Thyroid gland (tissue), 4 donors: Measurements from ENCODE around the gene MYOCOS. TPM values are rescaled to one million over a fixed set of nuclear protein-coding genes. Genes with fewer than 3 reads are reported as not detected.

ENCODE experiments used
- DNase-seq, 2 donors: peaks; one replicate each; pipeline ENCODE4 v3.0.0-alpha.2; 2019
- H3K27ac ChIP-seq, 3 donors: fragments of 200-600 bp; sonication (generic); 1 replicate in 2 of 3; 2 replicates in 1 of 3; pipeline ENCODE4 v1.5.1; 2016 to 2019; ENCODE audit warnings: mild to moderate bottlenecking in 1 of 3, moderate library complexity in 1 of 3
- H3K27me3 ChIP-seq: fragments of 200-600 bp; sonication (generic); one replicate; pipeline ENCODE4 v1.5.1; 2019
- H3K36me3 ChIP-seq, 2 donors: fragments of 200-600 bp; sonication (generic); one replicate each; pipeline ENCODE4 v1.5.1; 2016 to 2019
- H3K4me1 ChIP-seq, 2 donors: fragments of 200-600 bp; sonication (generic); one replicate each; pipeline ENCODE4 v1.5.1; 2017 to 2019
- H3K4me3 ChIP-seq, 3 donors: fragments of 200-600 bp; sonication (generic); replicated peaks in 1 of 3; 1 replicate in 2 of 3; 2 replicates in 1 of 3; pipeline ENCODE4 v1.5.1; 2016; ENCODE audit warnings: mild to moderate bottlenecking in 1 of 3
- H3K9me3 ChIP-seq: fragments of 200-600 bp; sonication (generic); one replicate; pipeline ENCODE4 v1.5.1; 2017
- CTCF ChIP-seq, 6 experiments: fragments of 200-600 bp in 3 of 6; fragments of 450-650 bp in 3 of 6; sonication (generic) in 3 of 6; IDR thresholded peaks; one replicate each; pipeline ENCODE4 v1.5.1; 2016 to 2019; ENCODE audit warnings: antibody characterized with exemption in 6 of 6, mild to moderate bottlenecking in 2 of 6, inconsistent platforms in 1 of 6, moderate library complexity in 1 of 6
- POLR2A ChIP-seq, 2 donors: fragments of 450-650 bp; IDR thresholded peaks; one replicate each; pipeline ENCODE4 v1.6.1; 2017; ENCODE audit warnings: antibody characterized with exemption in 2 of 2, mild to moderate bottlenecking in 2 of 2, moderate library complexity in 1 of 2
- WGBS, 2 donors: methylation state at CpG; one replicate each; pipeline ENCODE4 v1.1.5; 2017; 5-methylcytosine and 5-hydroxymethylcytosine counted together
- intact Hi-C: fragments of 100-400 bp; cut with DNase I; formaldehyde crosslinking; loops from one replicate; pipeline ENCODE4 v1.15.1; 2023
- total RNA-seq, 4 donors: library from RNA; depleted of rRNA; stranded (reverse); fragments of >200 nt; gene quantifications; one replicate each; pipeline ENCODE4 v1.2.3, GENCODE V29; 2016

The MYOCOS gene
- total RNA-seq, 4 donors from 2014 or later, result 1.2 TPM; not detected in 3

- TF ChIP-seq CTCF (IDR thresholded peaks at IDR 0.05) (no peak), POLR2A (IDR thresholded peaks at IDR 0.05) (no peak)
- Histone ChIP-seq H3K9me3 (no peaks in the 10 kb centered on the region), H3K27ac (no peak overlapping the region), H3K27me3 (no peaks in the 10 kb centered on the region), H3K36me3 (no peaks in the 10 kb centered on the region), H3K4me1 (no peaks in the 10 kb centered on the region), H3K4me3 (no peak overlapping the region)
- DNase-seq, result no peak
- intact Hi-C loops, result no loop called here
- WGBS, 2 donors, result 92 to 95% methylated on average over 2 of the region's 2 CpGs
Measured at GRCh38 chr1:171616586-171616985, 5.5 kb upstream of the MYOCOS start.

DNA sequence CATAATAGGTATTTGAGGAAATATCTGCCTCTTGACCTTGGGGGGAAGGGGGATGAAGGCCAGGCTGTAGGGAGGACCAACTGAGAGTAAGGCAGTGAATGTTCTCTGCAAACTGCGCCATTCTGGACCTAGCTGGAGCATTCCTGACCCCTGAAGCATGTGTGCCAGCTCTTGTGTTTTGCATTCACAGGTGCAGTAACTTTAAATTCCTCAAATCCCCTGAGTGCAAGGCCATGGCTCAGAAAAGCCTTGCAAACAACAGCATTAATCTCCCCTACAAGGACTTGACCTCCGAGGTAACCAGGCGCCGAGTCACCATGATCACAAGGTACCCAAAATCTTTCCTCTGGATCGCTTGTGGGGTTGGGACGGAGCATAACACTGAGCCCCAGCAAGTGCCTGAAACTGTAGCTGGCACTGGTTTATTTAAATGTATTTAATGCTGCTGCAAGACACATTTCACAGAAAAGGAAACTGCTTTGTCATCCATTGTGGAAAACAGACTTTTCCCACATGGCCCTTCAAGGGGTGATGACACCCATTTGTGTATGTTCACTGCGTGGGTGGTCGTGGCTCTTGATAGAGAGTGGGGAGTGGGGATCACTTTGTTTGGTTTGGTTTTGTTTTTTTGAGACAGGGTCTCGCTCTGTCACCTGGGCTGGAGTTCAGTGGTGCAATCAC is 1.7 kb downstream of the MYOCOS start:
- Histone ChIP-seq H3K27me3 (no peaks in the 10 kb centered on the region), H3K27ac (peak overlapping the region in 2 of 3 donors; percentile 5 to 30), H3K4me3 (no peak overlapping the region), H3K36me3 (no peaks in the 10 kb centered on the region), H3K4me1 (peaks cover 16 to 23% of the 10 kb centered on the region in 2 donors), H3K9me3 (no peaks in the 10 kb centered on the region)
- DNase-seq, result peak; percentile 62 to 77
- WGBS, 2 donors, result 52 to 61% methylated on average over 9 of the region's 9 CpGs
- TF ChIP-seq POLR2A (IDR thresholded peaks at IDR 0.05), result no peak
- intact Hi-C loops, result no loop called here

- H3K27me3 ChIP-seq, result no peaks in the 10 kb centered on the region
- intact Hi-C loops, result no loop called here
- WGBS, 2 donors, result 95 to 100% methylated on average over 1 of the region's 1 CpG
- H3K9me3 ChIP-seq, result no peaks in the 10 kb centered on the region
- H3K36me3 ChIP-seq, result no peaks in the 10 kb centered on the region
- H3K4me3 ChIP-seq, result no peak overlapping the region
- peaks cover 16 to 23% of the 10 kb centered on the region in 2 donors for H3K4me1 ChIP-seq
- no peak overlapping the region for H3K27ac ChIP-seq
- DNase-seq, result no peak
- no peak for TF ChIP-seq POLR2A (IDR thresholded peaks at IDR 0.05)
- TF ChIP-seq CTCF (IDR thresholded peaks at IDR 0.05), result no peak
Measured at GRCh38 chr1:171625225-171625624, 3.2 kb downstream of the MYOCOS start.

DNA sequence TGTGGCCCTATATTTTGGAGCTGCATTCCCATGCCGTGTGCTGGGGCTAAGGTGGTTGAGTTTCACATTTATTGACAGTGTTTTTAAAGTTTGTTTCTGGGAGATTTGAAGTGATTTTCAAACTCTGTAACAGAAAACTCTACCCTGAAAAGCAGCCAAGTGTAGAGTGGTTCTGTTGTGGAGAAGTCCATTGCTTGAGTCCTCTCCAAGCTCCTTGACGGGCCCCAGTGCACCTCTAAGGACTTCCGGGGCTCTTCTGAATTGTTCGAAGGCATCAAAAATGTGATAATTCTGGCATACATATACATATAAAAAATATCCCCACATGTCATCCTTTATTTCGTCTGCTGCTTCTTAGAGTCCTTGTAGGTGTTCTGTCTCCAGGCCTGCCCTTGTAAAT is 5.0 kb downstream of the MYOCOS start:
- intact Hi-C loops, result no loop called here

GRCh38 chr1:171628225-171628624 is 6.2 kb downstream of the MYOCOS start:
- Histone ChIP-seq H3K27ac (no peak overlapping the region), H3K27me3 (no peaks in the 10 kb centered on the region), H3K4me3 (no peak overlapping the region), H3K4me1 (peaks cover 16 to 21% of the 10 kb centered on the region in 2 donors), H3K9me3 (no peaks in the 10 kb centered on the region), H3K36me3 (no peaks in the 10 kb centered on the region)
- 91 to 94% methylated on average over 2 of the region's 2 CpGs for WGBS, 2 donors
- no peak for DNase-seq
- intact Hi-C loops, result no loop called here
- TF ChIP-seq CTCF (IDR thresholded peaks at IDR 0.05), result no peak
- no peak for TF ChIP-seq POLR2A (IDR thresholded peaks at IDR 0.05)

More for the DNA sequence above, 5.0 kb downstream of the MYOCOS start:
- H3K9me3 ChIP-seq, result no peaks in the 10 kb centered on the region
- no peaks in the 10 kb centered on the region for H3K27me3 ChIP-seq
- DNase-seq, result peak; percentile 72 to 74
- H3K4me1 ChIP-seq, result peaks cover 16 to 23% of the 10 kb centered on the region in 2 donors
- peak overlapping the region in 2 of 3 donors; percentile 43 to 44 for H3K27ac ChIP-seq
- TF ChIP-seq POLR2A (IDR thresholded peaks at IDR 0.05) (no peak), CTCF (IDR thresholded peaks at IDR 0.05) (no peak)
- H3K4me3 ChIP-seq, result no peak overlapping the region
- no peaks in the 10 kb centered on the region for H3K36me3 ChIP-seq
- 30 to 47% methylated on average over 5 of the region's 5 CpGs for WGBS, 2 donors
